Loucy (cell line): ENCODE measurements around the gene RALGPS1.

Source experiments
- CTCF ChIP-seq: fragments of 200-600 bp; sonication (generic); conservative IDR thresholded peaks from 2 replicates; pipeline ENCODE4 v1.5.1; 2014; ENCODE audit warnings: mild to moderate bottlenecking, antibody characterized with exemption, low read length
- EZH2phosphoT487 ChIP-seq: fragments of 200-600 bp; IDR thresholded peaks from 2 replicates; pipeline ENCODE4 v1.6.1; 2018; ENCODE audit warnings: antibody characterized with exemption, mild to moderate bottlenecking, moderate library complexity, borderline replicate concordance

GRCh38 chr9:127154390-127155191 lies 240.0 kb downstream of the RALGPS1 start:
- TF ChIP-seq CTCF, result no peak
- TF ChIP-seq EZH2phosphoT487, result no peak
